A673 (cell line): ENCODE data around the gene BRME1.
"Not testable (repeated sequence)": the region's sequence is repeated elsewhere in the genome, so short reads cannot be mapped to it uniquely, and the experiment has no call there.

Source experiments
- CTCF ChIP-seq: fragments of 300-800, 200-600 bp; sonication (generic); conservative IDR thresholded peaks from 2 replicates; pipeline ENCODE4 v1.5.1; 2017; ENCODE audit warnings: low read depth, mild to moderate bottlenecking, antibody characterized with exemption, low read length, moderate library complexity, mixed read lengths
- EZH2 ChIP-seq: fragments of 200-600 bp; sonication (generic); IDR thresholded peaks from 2 replicates; pipeline ENCODE4 v1.6.1; 2017; ENCODE audit warnings: borderline replicate concordance, low read depth, mild to moderate bottlenecking, mixed read lengths, antibody characterized with exemption, low read length; ENCODE audit not compliant: poor library complexity, severe bottlenecking

- TF ChIP-seq EZH2, CTCF: not testable (repeated sequence)
Measured at GRCh38 chr19:13852171-13852707, 53.7 kb downstream of the BRME1 start.
